Measurements from ENCODE around the gene TMEM39B. TPM values are rescaled to one million over a fixed set of nuclear protein-coding genes. Genes with fewer than 3 reads are reported as not detected.

TMEM39B gene
- total and polyA plus RNA-seq, 2 donors (not counting 1 experiment from before 2014, with no cell fraction given), result 30.9 to 32.3 TPM

GRCh38 chr1:32114420-32114819 lies 41.7 kb downstream of the TMEM39B start:
- H3K27me3 Mint-ChIP-seq, result no peaks in the 10 kb centered on the region
- H3K27ac Mint-ChIP-seq, result no peak overlapping the region
- H4K20me1 ChIP-seq (ENCODE audit: control insufficient read depth, insufficient read depth, low read length, poor library complexity, severe bottlenecking), result peaks cover 17% of the 10 kb centered on the region
- peaks cover 96% of the 10 kb centered on the region for H3K79me2 ChIP-seq (ENCODE audit: control insufficient read depth, insufficient read depth, low read length)
- H3K4me1 ChIP-seq (ENCODE audit: control insufficient read depth in 2 of 2, insufficient read depth in 2 of 2, low read length in 2 of 2), result peaks cover 27 to 44% of the 10 kb centered on the region in 2 donors
- no peak overlapping the region for H2AFZ ChIP-seq (ENCODE audit: insufficient read depth, low read depth, low read length, poor library complexity, severe bottlenecking)
- peaks cover 58% of the 10 kb centered on the region for H3K4me1 Mint-ChIP-seq
- no peak overlapping the region for H3K4me3 ChIP-seq (ENCODE audit: control extremely low read depth in 1 of 5, extremely low read depth in 1 of 5, insufficient read depth in 1 of 5, low read depth in 2 of 5, low read length in 4 of 5)
- no peaks in the 10 kb centered on the region for H3K27me3 ChIP-seq (replicated peaks in 1 of 4; ENCODE audit: control extremely low read depth in 1 of 4, control insufficient read depth in 3 of 4, insufficient read depth in 4 of 4, low read length in 3 of 4)
- no peak overlapping the region for H3K4me2 ChIP-seq (replicated peaks; ENCODE audit: low read depth, low read length, poor library complexity, severe bottlenecking)
- no peak overlapping the region for H3K27ac ChIP-seq (ENCODE audit: low read length in 2 of 2)
- no peaks in the 10 kb centered on the region for H3K9me3 Mint-ChIP-seq (ENCODE audit: insufficient read depth)
- peaks cover 0 to 7% of the 10 kb centered on the region in 2 experiments for H3K36me3 ChIP-seq (replicated peaks in 1 of 2; ENCODE audit: control extremely low read depth in 1 of 2, control insufficient read depth in 1 of 2, extremely low read depth in 1 of 2, insufficient read depth in 2 of 2, low read length in 1 of 2)
- POLR2A ChIA-PET, result no interaction called here
- CTCF ChIA-PET, result interaction anchor here (0.7 kb wide), 1 partner anchor 10 kb away, joined by 4 read pairs; no protein-coding TSS in a partner anchor
- intact Hi-C loops (cut with micrococcal nuclease), result no loop called here
- 100% methylated on average over 1 of the region's 2 CpGs for WGBS (ENCODE audit: insufficient coverage)
- DNase-seq (no peak), ATAC-seq (ENCODE audit: low read depth) (no peak)
- no peak overlapping the region for H3K4me3 Mint-ChIP-seq
- TF ChIP-seq EZH2 (IDR thresholded peaks at IDR 0.05; ENCODE audit: borderline replicate concordance, insufficient read depth, low read depth, low read length, poor library complexity, severe bottlenecking), result no peak
- TF ChIP-seq CTCF (IDR thresholded peaks at IDR 0.05), result no peak
- H3K9ac ChIP-seq (ENCODE audit: low read length), result no peak overlapping the region
- no peaks in the 10 kb centered on the region for H3K9me3 ChIP-seq (ENCODE audit: control extremely low read depth in 1 of 3, control insufficient read depth in 2 of 3, insufficient read depth in 1 of 3, low read length in 2 of 3)

GRCh38 chr1:32115496-32115895 lies 42.8 kb downstream of the TMEM39B start:
- ChIA-PET POLR2A (interaction anchor here (0.6 kb wide), 1 partner anchor 208 kb away, joined by 3 read pairs; no protein-coding TSS in a partner anchor), CTCF (interaction anchor here (0.7 kb wide), 1 partner anchor 403 kb away, joined by 3 read pairs; no protein-coding TSS in a partner anchor)
- H3K27ac ChIP-seq (ENCODE audit: low read length in 2 of 2), result no peak overlapping the region
- intact Hi-C loops (cut with micrococcal nuclease), result no loop called here
- H3K36me3 ChIP-seq (replicated peaks in 1 of 2; ENCODE audit: control extremely low read depth in 1 of 2, control insufficient read depth in 1 of 2, extremely low read depth in 1 of 2, insufficient read depth in 2 of 2, low read length in 1 of 2), result peaks cover 0 to 7% of the 10 kb centered on the region in 2 experiments
- Mint-ChIP-seq H3K4me1 (peaks cover 52% of the 10 kb centered on the region), H3K4me3 (no peak overlapping the region), H3K27ac (no peak overlapping the region), H3K9me3 (ENCODE audit: insufficient read depth) (no peaks in the 10 kb centered on the region), H3K27me3 (no peaks in the 10 kb centered on the region)
- H3K27me3 ChIP-seq (replicated peaks in 1 of 4; ENCODE audit: control extremely low read depth in 1 of 4, control insufficient read depth in 3 of 4, insufficient read depth in 4 of 4, low read length in 3 of 4), result no peaks in the 10 kb centered on the region
- H3K4me1 ChIP-seq (ENCODE audit: control insufficient read depth in 2 of 2, insufficient read depth in 2 of 2, low read length in 2 of 2), result peaks cover 17 to 33% of the 10 kb centered on the region in 2 donors
- WGBS (ENCODE audit: insufficient coverage), result 100% methylated on average over 4 of the region's 5 CpGs
- no peak overlapping the region for H3K4me3 ChIP-seq (ENCODE audit: control extremely low read depth in 1 of 5, extremely low read depth in 1 of 5, insufficient read depth in 1 of 5, low read depth in 2 of 5, low read length in 4 of 5)
- ATAC-seq (ENCODE audit: low read depth) (no peak), DNase-seq (no peak)
- peaks cover 23% of the 10 kb centered on the region for H4K20me1 ChIP-seq (ENCODE audit: control insufficient read depth, insufficient read depth, low read length, poor library complexity, severe bottlenecking)
- H2AFZ ChIP-seq (ENCODE audit: insufficient read depth, low read depth, low read length, poor library complexity, severe bottlenecking), result no peak overlapping the region
- H3K9me3 ChIP-seq (ENCODE audit: control extremely low read depth in 1 of 3, control insufficient read depth in 2 of 3, insufficient read depth in 1 of 3, low read length in 2 of 3), result no peaks in the 10 kb centered on the region
- H3K79me2 ChIP-seq (ENCODE audit: control insufficient read depth, insufficient read depth, low read length), result peaks cover 96% of the 10 kb centered on the region
- H3K4me2 ChIP-seq (replicated peaks; ENCODE audit: low read depth, low read length, poor library complexity, severe bottlenecking), result no peak overlapping the region
- no peak overlapping the region for H3K9ac ChIP-seq (ENCODE audit: low read length)
- no peak for TF ChIP-seq CTCF (IDR thresholded peaks at IDR 0.05)
- no peak for TF ChIP-seq EZH2 (IDR thresholded peaks at IDR 0.05; ENCODE audit: borderline replicate concordance, insufficient read depth, low read depth, low read length, poor library complexity, severe bottlenecking)

All from B cell (primary cell).